ENCODE data around the gene ERO1A.

The ERO1A gene

GRCh38 chr14:52607061-52607460 is 88.3 kb downstream of the ERO1A start:
- DNase-seq (ENCODE audit: low read depth, low spot score) = no peak

GRCh38 chr14:52602131-52602530 is 93.2 kb downstream of the ERO1A start:
- no peak for DNase-seq (ENCODE audit: low read depth, low spot score)

GRCh38 chr14:52599974-52600373 is 95.4 kb downstream of the ERO1A start:
- no peak for DNase-seq (ENCODE audit: low read depth, low spot score)

GRCh38 chr14:52598568-52598967 is 96.8 kb downstream of the ERO1A start:
- no peak for DNase-seq (ENCODE audit: low read depth, low spot score)

GRCh38 chr14:52596861-52597260 is 98.5 kb downstream of the ERO1A start:
- DNase-seq (ENCODE audit: low read depth, low spot score) = no peak

GRCh38 chr14:52596320-52596719 is 99.0 kb downstream of the ERO1A start:
- no peak for DNase-seq (ENCODE audit: low read depth, low spot score)

- DNase-seq (ENCODE audit: low read depth, low spot score) = no peak
These were observed 105.0 kb downstream of the ERO1A start for GRCh38 chr14:52590318-52590717.
